ENCODE results near the gene TSGA10IP. TPM values are rescaled to one million over a fixed set of nuclear protein-coding genes. Genes with fewer than 3 reads are reported as not detected.
"Not testable (repeated sequence)": the region's sequence is repeated elsewhere in the genome, so short reads cannot be mapped to it uniquely, and the experiment has no call there.

Gene TSGA10IP
- total and polyA plus RNA-seq, 12 donors: 0.01 TPM; not detected in 11

DNA sequence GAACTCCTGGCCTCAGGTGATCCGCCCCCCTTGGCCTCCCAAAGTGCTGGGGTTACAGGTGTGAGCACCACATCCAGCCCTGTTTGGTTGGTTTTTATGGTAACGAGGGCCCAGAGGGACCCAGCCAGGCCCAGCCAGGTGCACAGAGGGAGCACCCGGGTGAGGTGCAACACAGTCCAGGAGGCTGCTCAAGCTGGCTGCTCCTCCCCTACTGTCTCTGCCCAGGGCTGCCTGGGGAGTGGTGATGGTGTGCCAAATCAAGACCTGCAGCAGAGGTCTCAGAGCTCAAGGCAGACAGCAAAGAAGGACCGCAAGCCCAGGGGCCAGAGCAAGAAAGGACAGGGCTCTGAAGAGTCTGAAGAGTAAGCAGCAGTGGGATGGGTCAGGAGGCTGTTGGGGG lies 1.4 kb downstream of the TSGA10IP start:
- H3K27ac ChIP-seq: no peak overlapping the region
- H3K9me3 ChIP-seq: no peaks in the 10 kb centered on the region
- H3K4me3 ChIP-seq: no peak overlapping the region
- intact Hi-C loops (cut with DNase I): no loop called here
- H3K4me1 ChIP-seq: peaks cover 0 to 4% (median 0%) of the 10 kb centered on the region in 9 donors
- TF ChIP-seq, protein P1, sequence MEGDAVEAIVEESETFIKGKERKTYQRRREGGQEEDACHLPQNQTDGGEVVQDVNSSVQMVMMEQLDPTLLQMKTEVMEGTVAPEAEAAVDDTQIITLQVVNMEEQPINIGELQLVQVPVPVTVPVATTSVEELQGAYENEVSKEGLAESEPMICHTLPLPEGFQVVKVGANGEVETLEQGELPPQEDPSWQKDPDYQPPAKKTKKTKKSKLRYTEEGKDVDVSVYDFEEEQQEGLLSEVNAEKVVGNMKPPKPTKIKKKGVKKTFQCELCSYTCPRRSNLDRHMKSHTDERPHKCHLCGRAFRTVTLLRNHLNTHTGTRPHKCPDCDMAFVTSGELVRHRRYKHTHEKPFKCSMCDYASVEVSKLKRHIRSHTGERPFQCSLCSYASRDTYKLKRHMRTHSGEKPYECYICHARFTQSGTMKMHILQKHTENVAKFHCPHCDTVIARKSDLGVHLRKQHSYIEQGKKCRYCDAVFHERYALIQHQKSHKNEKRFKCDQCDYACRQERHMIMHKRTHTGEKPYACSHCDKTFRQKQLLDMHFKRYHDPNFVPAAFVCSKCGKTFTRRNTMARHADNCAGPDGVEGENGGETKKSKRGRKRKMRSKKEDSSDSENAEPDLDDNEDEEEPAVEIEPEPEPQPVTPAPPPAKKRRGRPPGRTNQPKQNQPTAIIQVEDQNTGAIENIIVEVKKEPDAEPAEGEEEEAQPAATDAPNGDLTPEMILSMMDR (IDR thresholded peaks at IDR 0.05): no peak
- DNase-seq (no peak), ATAC-seq (no peak)
- H3K27me3 ChIP-seq: peaks cover 0 to 10% (median 6%) of the 10 kb centered on the region in 7 donors
- 82 to 85% methylated on average over 4 of the region's 4 CpGs for WGBS, 2 donors
- H3K36me3 ChIP-seq: no peaks in the 10 kb centered on the region

DNA sequence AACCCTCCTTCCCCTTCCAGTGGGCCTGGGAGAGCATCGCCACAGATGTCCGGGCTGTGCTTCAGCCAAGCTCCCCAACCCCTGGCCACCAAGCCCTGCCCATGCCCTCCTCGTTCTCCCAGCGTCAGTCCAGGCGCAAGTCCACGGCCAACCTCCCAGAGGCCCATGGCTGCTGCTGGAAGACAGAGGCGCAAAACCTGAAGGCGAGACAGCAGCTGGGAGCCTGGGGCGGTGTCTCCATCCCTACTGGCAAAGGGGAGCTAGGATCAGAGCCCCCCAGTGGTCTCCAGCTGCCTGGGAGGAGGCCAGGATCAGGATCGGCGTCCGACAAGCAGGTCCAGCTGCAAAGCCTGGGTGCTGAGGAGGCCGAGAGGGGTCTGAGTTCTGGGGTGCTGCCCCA lies 1.9 kb downstream of the TSGA10IP start:
- peaks cover 0 to 10% (median 6%) of the 10 kb centered on the region in 7 donors for H3K27me3 ChIP-seq
- H3K36me3 ChIP-seq: no peaks in the 10 kb centered on the region
- intact Hi-C loops (cut with DNase I): no loop called here
- H3K4me1 ChIP-seq: no peaks in the 10 kb centered on the region
- TF ChIP-seq, protein P1 (IDR thresholded peaks at IDR 0.05): no peak
- no peaks in the 10 kb centered on the region for H3K9me3 ChIP-seq
- no peak overlapping the region for H3K27ac ChIP-seq
- no peak for DNase-seq
- 39 to 46% methylated on average over 13 of the region's 13 CpGs for WGBS, 2 donors
- no peak overlapping the region for H3K4me3 ChIP-seq
- ATAC-seq: no peak

- no peak for ATAC-seq
- H3K27ac ChIP-seq: no peak overlapping the region
- 83 to 85% methylated on average over 12 of the region's 12 CpGs for WGBS, 2 donors
Observed at GRCh38 chr11:65947603-65948125, 2.4 kb downstream of the TSGA10IP start.

GRCh38 chr11:65950711-65951110 lies 5.4 kb downstream of the TSGA10IP start:
- H3K27ac ChIP-seq; ATAC-seq; H3K36me3 ChIP-seq; H3K4me1 ChIP-seq; H3K4me3 ChIP-seq; DNase-seq; intact Hi-C loops (cut with DNase I); H3K9me3 ChIP-seq: not testable (repeated sequence)
- H3K27me3 ChIP-seq: peaks cover 0 to 25% (median 8%) of the 10 kb centered on the region in 7 donors
- 98 to 99% methylated on average over 5 of the region's 5 CpGs for WGBS, 2 donors

More at GRCh38 chr11:65947603-65948125, 2.4 kb downstream of the TSGA10IP start:
- Histone ChIP-seq H3K27me3 (peaks cover 0 to 10% (median 6%) of the 10 kb centered on the region in 7 donors), H3K36me3 (no peaks in the 10 kb centered on the region), H3K4me3 (no peak overlapping the region), H3K9me3 (no peaks in the 10 kb centered on the region), H3K4me1 (no peaks in the 10 kb centered on the region)
- intact Hi-C loops (cut with DNase I): no loop called here
- TF ChIP-seq, protein P1 (IDR thresholded peaks at IDR 0.05): no peak
- no peak for DNase-seq

DNA sequence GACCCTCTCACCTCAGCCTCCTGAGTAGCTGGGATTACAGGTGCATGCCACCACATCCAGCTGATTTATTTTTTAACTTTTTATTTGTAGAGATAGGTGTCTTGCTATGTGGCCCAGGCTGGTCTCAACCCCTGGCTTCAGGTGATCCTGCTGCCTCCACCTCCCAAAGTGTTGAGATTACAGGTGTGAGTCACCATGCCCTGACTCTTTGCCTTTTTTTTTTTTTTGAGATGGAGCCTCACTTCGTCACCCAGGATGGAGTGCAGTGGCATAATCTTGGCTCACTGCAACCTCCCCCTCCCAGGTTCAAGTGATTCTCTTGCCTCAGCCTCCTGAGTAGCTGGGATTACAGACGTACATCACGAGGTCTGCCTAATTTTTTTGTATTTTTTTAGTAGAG lies 6.4 kb downstream of the TSGA10IP start:
- H3K36me3 ChIP-seq; H3K4me1 ChIP-seq; intact Hi-C loops (cut with DNase I); ATAC-seq; DNase-seq; H3K9me3 ChIP-seq; H3K27ac ChIP-seq; H3K4me3 ChIP-seq: not testable (repeated sequence)
- H3K27me3 ChIP-seq: peaks cover 0 to 25% (median 8%) of the 10 kb centered on the region in 7 donors
- 51 to 59% methylated on average over 3 of the region's 3 CpGs for WGBS, 2 donors
